GM23248 (cell line): ENCODE measurements around the gene OR51F2. TPM values are rescaled to one million over a fixed set of nuclear protein-coding genes. Genes with fewer than 3 reads are reported as not detected.

ENCODE experiments used
- DNase-seq: peaks from one replicate; pipeline ENCODE4 v3.0.0-alpha.2; 2015
- H2AFZ ChIP-seq: fragments of 200-600 bp; sonication (generic); 2 replicates; pipeline ENCODE4 v1.6.1; 2016; ENCODE audit warnings: antibody characterized with exemption
- H3F3A ChIP-seq: fragments of 200-600 bp; sonication (generic); 2 replicates; pipeline ENCODE4 v1.6.1; 2016; ENCODE audit warnings: mild to moderate bottlenecking, antibody characterized with exemption, mixed run types; ENCODE audit not compliant: insufficient read depth
- H3K27ac ChIP-seq: fragments of 200-600 bp; sonication (generic); 2 replicates; pipeline ENCODE4 v1.5.1; 2016; ENCODE audit warnings: mild to moderate bottlenecking
- H3K27me3 ChIP-seq: fragments of 200-600 bp; sonication (generic); replicated peaks from 2 replicates; pipeline ENCODE4 v1.6.1; 2016; ENCODE audit warnings: mild to moderate bottlenecking; ENCODE audit not compliant: insufficient read depth
- H3K36me3 ChIP-seq: fragments of 200-600 bp; sonication (generic); 2 replicates; pipeline ENCODE4 v1.6.1; 2016; ENCODE audit warnings: low read depth, mild to moderate bottlenecking
- H3K4me1 ChIP-seq: fragments of 200-600 bp; sonication (generic); 2 replicates; pipeline ENCODE4 v1.6.1; 2016; ENCODE audit warnings: mild to moderate bottlenecking; ENCODE audit not compliant: insufficient read depth
- H3K4me2 ChIP-seq: fragments of 200-600 bp; sonication (generic); one replicate; pipeline ENCODE4 v1.6.1; 2016; ENCODE audit warnings: mild to moderate bottlenecking; ENCODE audit not compliant: unreplicated experiment
- H3K4me3 ChIP-seq: fragments of 200-600 bp; sonication (generic); 2 replicates; pipeline ENCODE4 v1.5.1; 2016; ENCODE audit warnings: mild to moderate bottlenecking
- H3K79me2 ChIP-seq: fragments of 200-600 bp; sonication (generic); 2 replicates; pipeline ENCODE4 v1.6.1; 2016; ENCODE audit warnings: mild to moderate bottlenecking; ENCODE audit not compliant: insufficient read depth
- H3K9ac ChIP-seq: fragments of 200-600 bp; sonication (generic); 2 replicates; pipeline ENCODE4 v1.6.1; 2016; ENCODE audit warnings: mild to moderate bottlenecking
- H3K9me2 ChIP-seq: fragments of 200-600 bp; sonication (generic); 2 replicates; pipeline ENCODE4 v1.6.1; 2016; ENCODE audit warnings: mixed run types, mild to moderate bottlenecking, moderate library complexity; ENCODE audit not compliant: insufficient read depth
- H3K9me3 ChIP-seq: fragments of 200-600 bp; sonication (generic); one replicate; pipeline ENCODE4 v1.6.1; 2017; ENCODE audit warnings: low read depth
- H4K20me1 ChIP-seq: fragments of 200-600 bp; sonication (generic); 2 replicates; pipeline ENCODE4 v1.6.0; 2016; ENCODE audit not compliant: insufficient read depth
- EZH2 ChIP-seq: fragments of 200-600 bp; sonication (generic); IDR thresholded peaks from 2 replicates; pipeline ENCODE4 v1.6.1; 2018; ENCODE audit warnings: antibody characterized with exemption, mild to moderate bottlenecking; ENCODE audit not compliant: insufficient read depth, poor library complexity, severe bottlenecking
- EZH2phosphoT487 ChIP-seq: fragments of 200-600 bp; sonication (generic); IDR thresholded peaks from 2 replicates; pipeline ENCODE4 v1.6.1; 2018; ENCODE audit warnings: antibody characterized with exemption, moderate library complexity, mild to moderate bottlenecking, low read depth; ENCODE audit not compliant: insufficient read depth
- WGBS, 2 experiments: methylation state at CpG; one replicate each; pipeline ENCODE4 v1.1.6; 2015 to 2017; ENCODE audit warnings: low lambda C conversion rate in 2 of 2, low coverage in 1 of 2; ENCODE audit errors: missing lambda C conversion rate in 2 of 2; 5-methylcytosine and 5-hydroxymethylcytosine counted together
- in situ Hi-C: fragments of 300-500 bp; cut with MboI; formaldehyde crosslinking; loops from 2 replicates; pipeline ENCODE4 v1.15.0; 2020
- polyA plus RNA-seq: library from polyadenylated mRNA; unstranded; fragments of >200 nt; fragmentation: Nextera tagmentation; extraction: Ambion mirVana; gene quantifications from 2 replicates; pipeline ENCODE4 v1.2.1, GENCODE V29; 2016
- total RNA-seq: library from RNA; depleted of rRNA; stranded (reverse); fragments of >200 nt; shearing (Covaris generic); gene quantifications from 2 replicates; pipeline ENCODE4 v1.2.3, GENCODE V29; 2014

OR51F2 gene
- total and polyA plus RNA-seq, 2 experiments from 2014 or later: not detected

GRCh38 chr11:4804280-4804679 is 16.8 kb upstream of the OR51F2 start, which contains the start of gene OR52R1:
Gene OR52R1 (minus strand): TSS chr11:4804380. CDS start chr11:4804380, 0 bp downstream.
- Histone ChIP-seq H3K27me3 (no peaks in the 10 kb centered on the region), H3K4me1 (no peaks in the 10 kb centered on the region), H3K9ac (no peak within 1 kb of the TSS), H3K79me2 (no peaks in the 10 kb centered on the region), H3K9me3 (no peaks in the 10 kb centered on the region), H3K4me2 (no peak within 1 kb of the TSS), H3F3A (no peaks in the 10 kb centered on the region), H3K36me3 (no peaks in the 10 kb centered on the region), H4K20me1 (no peaks in the 10 kb centered on the region), H2AFZ (no peak within 1 kb of the TSS), H3K9me2 (no peaks in the 10 kb centered on the region), H3K4me3 (no peak within 1 kb of the TSS), H3K27ac (no peak within 1 kb of the TSS)
- no peak for DNase-seq
- TF ChIP-seq EZH2: no peak
- no peak for TF ChIP-seq EZH2phosphoT487
- in situ Hi-C loops: no loop called here
- WGBS, 2 experiments: 12 to 13% methylated on average over 3 of the region's 3 CpGs

DNA sequence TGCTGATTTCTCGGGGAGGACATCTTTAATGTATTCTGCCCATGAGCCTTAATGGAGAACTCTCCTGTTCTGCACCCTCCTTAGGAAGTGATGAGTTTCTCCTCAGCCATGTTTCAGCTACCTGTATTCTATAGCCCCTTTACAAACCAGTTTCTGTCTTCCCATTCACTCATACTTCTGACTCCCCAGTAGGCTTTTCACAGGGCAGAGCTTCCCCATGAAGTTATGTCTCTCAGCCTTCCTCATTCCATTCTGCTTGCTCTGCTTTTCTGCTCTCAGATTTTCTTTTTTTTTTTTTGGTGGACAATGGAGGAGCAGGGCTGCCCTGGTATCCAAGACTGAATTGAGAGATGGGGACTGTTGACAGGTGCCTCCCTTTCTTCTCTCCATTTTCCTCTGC is 12.6 kb upstream of the OR51F2 start:
- Histone ChIP-seq H3F3A (no peaks in the 10 kb centered on the region), H3K4me1 (no peaks in the 10 kb centered on the region), H3K9ac (no peak overlapping the region), H3K9me2 (no peaks in the 10 kb centered on the region), H2AFZ (no peak overlapping the region), H3K9me3 (no peaks in the 10 kb centered on the region), H3K27ac (no peak overlapping the region), H3K4me2 (no peak overlapping the region), H3K36me3 (no peaks in the 10 kb centered on the region), H3K27me3 (no peaks in the 10 kb centered on the region), H4K20me1 (no peaks in the 10 kb centered on the region), H3K4me3 (no peak overlapping the region), H3K79me2 (no peaks in the 10 kb centered on the region)
- in situ Hi-C loops: no loop called here
- DNase-seq: no peak
- TF ChIP-seq EZH2 (no peak), EZH2phosphoT487 (no peak)
- 20 to 22% methylated on average over 1 of the region's 1 CpG for WGBS, 2 experiments

GRCh38 chr11:4809246-4809645 is 11.9 kb upstream of the OR51F2 start:
- Histone ChIP-seq H3K9me3 (no peaks in the 10 kb centered on the region), H3K9ac (no peak overlapping the region), H3K4me3 (no peak overlapping the region), H3K36me3 (no peaks in the 10 kb centered on the region), H3K79me2 (no peaks in the 10 kb centered on the region), H3K27ac (no peak overlapping the region), H3K4me2 (no peak overlapping the region), H2AFZ (no peak overlapping the region), H3K27me3 (no peaks in the 10 kb centered on the region), H3K4me1 (no peaks in the 10 kb centered on the region), H4K20me1 (no peaks in the 10 kb centered on the region), H3F3A (no peaks in the 10 kb centered on the region), H3K9me2 (no peaks in the 10 kb centered on the region)
- DNase-seq: no peak
- TF ChIP-seq EZH2 (no peak), EZH2phosphoT487 (no peak)
- in situ Hi-C loops: no loop called here
- 45 to 75% methylated on average over 2 of the region's 2 CpGs for WGBS, 2 experiments

DNA sequence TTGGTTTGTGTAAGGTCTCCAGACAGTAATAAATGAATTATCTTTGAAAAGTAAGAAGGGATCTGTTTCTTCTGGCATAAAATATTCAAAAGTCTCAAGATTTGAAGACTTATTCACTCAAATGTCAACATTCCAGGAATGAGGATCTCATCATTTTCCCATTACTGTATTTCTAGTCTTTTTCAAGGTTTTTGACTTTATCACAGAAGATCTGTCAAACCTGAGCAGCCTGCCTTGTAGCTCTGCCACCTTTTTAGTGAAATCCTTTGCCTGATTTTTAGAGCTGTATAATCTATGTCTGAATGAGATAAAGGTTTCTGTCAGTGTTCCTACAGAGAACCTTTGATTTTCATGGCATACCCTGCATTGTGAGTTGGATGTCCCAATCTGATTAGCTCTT is 4.0 kb downstream of the OR51F2 start:
- no peaks in the 10 kb centered on the region for H4K20me1 ChIP-seq
- no peak overlapping the region for H2AFZ ChIP-seq
- no peaks in the 10 kb centered on the region for H3K9me3 ChIP-seq
- no peaks in the 10 kb centered on the region for H3K79me2 ChIP-seq
- TF ChIP-seq EZH2: no peak
- no peak for TF ChIP-seq EZH2phosphoT487
- no peak overlapping the region for H3K9ac ChIP-seq
- H3K27me3 ChIP-seq: no peaks in the 10 kb centered on the region
- in situ Hi-C loops: no loop called here
- no peaks in the 10 kb centered on the region for H3K36me3 ChIP-seq
- no peak for DNase-seq
- no peaks in the 10 kb centered on the region for H3K4me1 ChIP-seq
- no peaks in the 10 kb centered on the region for H3F3A ChIP-seq
- H3K27ac ChIP-seq: no peak overlapping the region
- H3K9me2 ChIP-seq: no peaks in the 10 kb centered on the region
- no peak overlapping the region for H3K4me2 ChIP-seq
- no peak overlapping the region for H3K4me3 ChIP-seq

- Histone ChIP-seq H3K4me2 (no peak overlapping the region), H3K27me3 (no peaks in the 10 kb centered on the region), H3K9ac (no peak overlapping the region), H3K9me2 (no peaks in the 10 kb centered on the region), H3K9me3 (no peaks in the 10 kb centered on the region), H3K79me2 (no peaks in the 10 kb centered on the region), H2AFZ (no peak overlapping the region), H3K4me1 (no peaks in the 10 kb centered on the region), H3K27ac (no peak overlapping the region), H4K20me1 (no peaks in the 10 kb centered on the region), H3K4me3 (no peak overlapping the region), H3K36me3 (no peaks in the 10 kb centered on the region), H3F3A (no peaks in the 10 kb centered on the region)
- no peak for DNase-seq
- in situ Hi-C loops: no loop called here
- TF ChIP-seq EZH2phosphoT487: no peak
Measured at GRCh38 chr11:4826425-4826824, 5.3 kb downstream of the OR51F2 start.
